Measurements from ENCODE around the gene GZMM.

GZMM gene

GRCh38 chr19:543910-544608 lies at the start of gene GZMM:
TSS of gene GZMM (plus strand) at chr19:544053. CDS start at chr19:544072, 19 bp downstream.
- H3K27me3 ChIP-seq (replicated peaks; ENCODE audit: control insufficient read depth, insufficient read depth, low read length): no peaks in the 10 kb centered on the region
- H3K4me3 ChIP-seq (replicated peaks; ENCODE audit: low read depth, low read length): no peak within 1 kb of the TSS
- no peak for DNase-seq (ENCODE audit: extremely low read depth, insufficient read length)
- no peak for TF ChIP-seq CTCF (IDR thresholded peaks at IDR 0.05; ENCODE audit: insufficient read depth, low read length, poor library complexity, severe bottlenecking)
- peaks cover 6% of the 10 kb centered on the region; the same call in 1 of the 2 replicates for H3K36me3 ChIP-seq (ENCODE audit: control insufficient read depth, insufficient read depth, low read length)

DNA sequence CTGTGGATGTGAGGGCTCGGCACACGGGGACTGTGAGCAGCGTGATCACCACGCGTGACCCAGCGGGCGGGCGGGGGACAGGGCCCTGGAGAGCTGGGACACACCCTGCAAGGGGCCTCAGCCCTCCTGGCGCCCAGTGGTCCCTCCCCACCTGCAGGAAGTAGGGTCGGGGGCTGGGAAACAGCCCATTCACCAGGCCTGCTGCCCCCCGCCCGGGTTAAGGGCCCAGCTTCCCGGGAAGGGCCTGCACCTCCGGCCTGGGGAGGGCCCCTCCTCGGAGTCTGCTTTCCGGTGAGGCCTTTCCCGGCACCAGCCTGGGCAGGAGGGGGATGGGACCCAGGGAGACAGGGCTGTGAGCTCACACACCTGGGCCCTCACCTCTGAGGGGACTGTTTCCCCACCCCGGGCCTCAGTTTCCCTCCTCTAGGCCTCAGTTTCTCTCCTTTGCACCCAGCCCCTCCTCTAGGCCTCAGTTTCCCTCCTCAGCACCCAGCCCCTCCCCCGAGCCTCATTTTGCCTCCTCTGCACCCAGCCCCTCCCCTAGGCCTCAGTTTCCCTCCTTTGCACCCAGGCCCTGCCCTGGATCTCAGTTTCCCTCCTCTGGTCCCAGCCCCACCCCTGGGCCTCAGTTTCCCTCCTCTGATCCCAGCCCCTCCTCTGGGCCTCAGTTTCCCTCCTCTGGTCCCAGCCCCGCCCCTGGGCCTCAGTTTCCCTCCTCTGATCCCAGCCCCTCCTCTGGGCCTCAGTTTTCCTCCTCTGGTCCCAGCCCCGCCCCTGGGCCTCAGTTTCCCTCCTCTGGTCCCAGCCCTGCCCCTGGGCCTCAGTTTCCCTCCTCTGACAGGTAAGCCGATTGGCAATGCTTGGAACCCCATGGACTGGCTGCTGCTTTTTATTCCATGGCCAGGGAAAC lies 49.4 kb upstream of the GZMM start:
- no peak for TF ChIP-seq CTCF (IDR thresholded peaks at IDR 0.05; ENCODE audit: insufficient read depth, low read length, poor library complexity, severe bottlenecking)
- no peak for DNase-seq (ENCODE audit: extremely low read depth, insufficient read length)
- no peaks in the 10 kb centered on the region; the same call in none of the 2 replicates for H3K27me3 ChIP-seq (replicated peaks; ENCODE audit: control insufficient read depth, insufficient read depth, low read length)
- H3K36me3 ChIP-seq (ENCODE audit: control insufficient read depth, insufficient read depth, low read length): no peaks in the 10 kb centered on the region
- no peak overlapping the region for H3K4me3 ChIP-seq (replicated peaks; ENCODE audit: low read depth, low read length)

DNA sequence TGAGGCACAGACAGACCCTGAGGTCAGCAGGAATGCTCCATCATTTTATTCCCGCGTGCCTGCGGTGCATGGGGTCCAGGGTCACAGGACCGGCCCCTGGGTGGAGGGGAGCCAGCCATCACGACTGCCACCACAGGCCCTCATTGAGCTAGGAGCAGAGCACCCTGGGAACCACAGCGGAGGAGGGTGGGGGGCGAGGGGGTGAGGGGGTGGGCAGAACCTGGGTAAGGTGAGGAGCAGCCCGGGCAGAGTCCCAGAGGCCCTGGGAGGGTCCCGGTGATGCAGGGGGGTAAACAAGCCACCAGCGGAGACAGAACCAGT lies 48.8 kb upstream of the GZMM start:
- no peak for TF ChIP-seq CTCF (IDR thresholded peaks at IDR 0.05; ENCODE audit: insufficient read depth, low read length, poor library complexity, severe bottlenecking)
- H3K36me3 ChIP-seq (ENCODE audit: control insufficient read depth, insufficient read depth, low read length): no peaks in the 10 kb centered on the region
- no peaks in the 10 kb centered on the region; the same call in none of the 2 replicates for H3K27me3 ChIP-seq (replicated peaks; ENCODE audit: control insufficient read depth, insufficient read depth, low read length)
- no peak overlapping the region for H3K4me3 ChIP-seq (replicated peaks; ENCODE audit: low read depth, low read length)
- DNase-seq (ENCODE audit: extremely low read depth, insufficient read length): no peak

DNA sequence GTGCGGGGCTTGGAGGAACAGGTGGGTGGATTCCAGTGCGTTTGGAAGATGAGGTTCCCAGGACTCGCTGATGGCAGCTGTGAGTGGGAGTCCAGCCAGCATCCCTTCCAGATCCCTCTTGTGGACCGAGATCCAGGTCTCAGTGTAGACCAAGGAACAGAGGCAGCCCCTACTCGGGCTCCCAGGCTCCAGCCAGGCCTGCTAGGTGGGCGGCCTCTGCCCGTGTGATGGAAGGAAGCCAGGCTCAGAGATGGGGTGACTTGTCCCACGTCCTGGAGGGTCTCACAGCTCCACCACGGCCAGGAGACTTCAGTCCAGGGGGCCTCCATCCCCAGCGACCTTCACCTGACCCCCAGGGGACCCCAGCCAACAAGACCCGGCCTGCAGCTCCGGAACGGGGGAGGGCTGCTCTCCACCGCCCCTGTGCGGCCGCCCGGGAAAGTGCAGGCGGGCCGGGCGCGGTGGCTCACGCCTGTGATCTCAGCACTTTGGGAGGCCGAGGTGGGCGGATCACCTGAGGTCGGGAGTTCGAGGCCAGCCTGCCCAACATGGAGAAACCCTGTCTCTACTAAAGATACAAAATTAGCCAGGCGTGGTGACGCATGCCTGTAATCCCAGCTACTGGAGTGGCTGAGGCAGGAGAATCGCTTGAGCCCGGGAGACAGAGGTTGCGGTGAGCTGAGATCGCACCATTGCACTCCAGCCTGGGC lies 48.3 kb upstream of the GZMM start:
- TF ChIP-seq CTCF (IDR thresholded peaks at IDR 0.05; ENCODE audit: insufficient read depth, low read length, poor library complexity, severe bottlenecking): peak; percentile 76
- no peaks in the 10 kb centered on the region; the same call in none of the 2 replicates for H3K27me3 ChIP-seq (replicated peaks; ENCODE audit: control insufficient read depth, insufficient read depth, low read length)
- H3K36me3 ChIP-seq (ENCODE audit: control insufficient read depth, insufficient read depth, low read length): no peaks in the 10 kb centered on the region
- peak; percentile 66 for DNase-seq (ENCODE audit: extremely low read depth, insufficient read length)
- H3K4me3 ChIP-seq (replicated peaks; ENCODE audit: low read depth, low read length): no peak overlapping the region

DNA sequence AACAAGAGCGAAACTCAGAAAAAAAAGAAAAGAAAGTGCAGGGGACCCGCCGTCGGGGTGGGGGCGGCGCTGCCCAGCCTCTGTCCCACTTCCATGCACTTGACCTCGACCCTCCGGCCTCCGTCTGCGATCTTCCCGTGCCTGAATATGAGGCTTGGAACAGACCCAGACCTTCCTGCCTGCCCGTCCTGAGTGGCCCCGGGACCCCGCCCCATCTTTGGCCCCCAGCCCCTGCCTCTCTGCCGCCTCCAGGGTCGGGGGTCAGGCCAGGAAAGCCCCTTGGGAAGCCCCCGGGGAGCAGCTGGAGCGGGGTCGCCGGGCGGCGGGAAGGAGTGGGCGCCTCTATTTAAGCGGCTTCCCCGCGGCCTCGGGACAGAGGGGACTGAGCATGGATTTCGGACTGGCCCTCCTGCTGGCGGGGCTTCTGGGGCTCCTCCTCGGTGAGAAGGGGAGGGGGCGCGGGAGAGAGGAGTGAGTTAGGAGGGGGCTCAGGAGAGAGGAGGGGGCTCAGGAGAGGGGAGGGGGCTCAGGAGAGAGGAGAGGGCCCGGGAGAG lies 47.7 kb upstream of the GZMM start, which contains the start of gene MADCAM1:
MADCAM1 (plus strand) TSS at position 375 of the 554 bp plus-strand sequence; CDS start at position 389, 14 bp downstream.
- TF ChIP-seq CTCF (IDR thresholded peaks at IDR 0.05; ENCODE audit: insufficient read depth, low read length, poor library complexity, severe bottlenecking): no peak
- Histone ChIP-seq H3K4me3 (replicated peaks; ENCODE audit: low read depth, low read length) (no peak within 1 kb of the TSS), H3K27me3 (replicated peaks; ENCODE audit: control insufficient read depth, insufficient read depth, low read length) (no peaks in the 10 kb centered on the region; the same call in none of the 2 replicates), H3K36me3 (ENCODE audit: control insufficient read depth, insufficient read depth, low read length) (no peaks in the 10 kb centered on the region)
- no peak for DNase-seq (ENCODE audit: extremely low read depth, insufficient read length)

All from GM06990 (cell line).